HG02970 (cell line): ENCODE results near the gene HOXA7.

Experiments
- ATAC-seq: cut with Tn5 transposase; IDR thresholded peaks from one replicate; pipeline ENCODE4 v1.9.1; 2021; ENCODE audit warnings: mild to moderate bottlenecking, moderate library complexity, moderate number of reproducible peaks; ENCODE audit not compliant: unreplicated experiment, low FRiP score

The HOXA7 gene

DNA sequence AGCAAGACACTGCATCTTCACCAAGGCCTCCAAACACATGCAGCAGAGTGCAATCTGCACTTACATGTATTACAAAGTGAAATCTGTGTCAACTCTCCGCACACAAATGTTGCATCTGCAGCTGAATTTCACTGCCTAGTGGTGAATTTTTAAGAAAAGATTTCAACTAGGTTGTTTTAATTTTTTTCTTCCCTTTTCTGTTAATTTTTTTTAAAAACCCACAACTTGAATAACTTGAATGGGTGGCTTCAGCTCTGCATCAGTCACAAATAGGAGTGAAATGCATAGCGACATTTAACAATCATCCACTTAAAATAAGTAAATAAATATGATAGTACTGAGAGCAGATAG lies 37.5 kb upstream of the HOXA7 start:
- no peak for ATAC-seq

DNA sequence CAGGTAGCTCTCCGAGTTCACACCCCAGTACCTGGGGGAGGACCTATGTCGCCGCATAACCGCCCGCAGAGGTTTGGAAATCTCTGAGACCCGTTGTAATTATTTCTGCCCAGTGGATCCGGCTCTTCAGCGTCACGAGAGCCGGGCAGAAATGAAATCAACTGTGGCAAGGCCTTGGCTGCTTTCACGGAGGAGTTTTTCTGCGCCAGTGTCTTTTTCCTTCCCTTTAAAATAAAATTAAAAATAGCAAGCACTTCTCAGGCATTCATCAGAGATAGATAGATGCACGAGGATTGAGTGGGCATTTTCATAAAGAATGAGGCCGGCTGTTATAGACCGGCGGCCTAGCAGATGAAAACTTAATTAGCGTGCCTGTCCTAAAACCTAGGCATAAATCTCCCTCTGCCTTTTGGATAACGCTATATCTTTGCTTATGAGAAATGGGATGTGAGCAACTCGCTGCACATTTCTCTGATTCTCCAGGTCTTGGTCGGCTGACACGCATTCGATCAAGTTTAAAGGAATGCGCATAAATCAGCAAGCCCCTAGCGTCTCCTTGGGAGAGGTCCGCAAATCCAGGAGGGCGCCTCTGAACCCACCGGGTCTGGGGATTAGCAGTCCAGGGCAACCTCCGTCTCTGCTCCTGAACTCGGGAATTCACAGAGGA lies 37.0 kb upstream of the HOXA7 start:
- no peak for ATAC-seq

DNA sequence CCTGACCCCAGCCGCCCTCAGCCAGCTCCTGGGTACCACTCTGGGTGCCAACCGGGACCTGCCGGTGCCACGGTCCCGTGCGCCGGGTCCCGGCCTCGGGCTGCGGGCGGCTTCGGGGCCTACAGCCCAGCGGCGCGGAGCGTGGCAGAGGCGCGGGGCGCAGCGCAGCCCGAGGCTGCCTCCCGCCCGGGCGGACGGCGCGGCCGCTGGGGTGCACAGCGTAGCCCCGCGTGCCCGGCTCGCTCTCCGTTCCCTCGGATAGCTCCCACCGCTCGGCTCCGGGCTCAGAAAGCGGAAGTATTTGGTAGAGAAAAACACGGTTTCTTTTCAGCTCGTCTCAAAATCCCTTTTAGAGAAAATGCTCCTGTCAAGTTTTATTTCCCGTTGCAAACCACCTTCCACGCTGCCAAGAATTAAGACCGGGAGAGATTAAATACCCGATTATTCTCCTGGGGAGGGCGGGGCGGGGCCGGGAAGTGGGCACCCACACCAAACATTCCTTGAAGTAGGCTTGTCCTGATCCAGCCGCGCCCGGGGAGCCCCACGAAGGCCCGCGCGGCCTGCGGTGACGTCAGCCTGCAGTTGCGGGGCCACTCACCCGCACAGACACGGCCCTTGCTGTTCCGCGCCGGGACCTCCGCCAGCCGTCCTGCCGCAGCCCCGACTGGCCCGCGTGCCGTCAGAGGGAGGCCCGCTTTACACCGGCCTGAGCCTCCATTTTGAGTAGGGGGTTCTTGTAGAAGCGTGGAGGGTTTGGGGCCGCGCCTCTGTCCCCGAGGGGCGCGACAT lies 36.3 kb upstream of the HOXA7 start:
- no peak for ATAC-seq

DNA sequence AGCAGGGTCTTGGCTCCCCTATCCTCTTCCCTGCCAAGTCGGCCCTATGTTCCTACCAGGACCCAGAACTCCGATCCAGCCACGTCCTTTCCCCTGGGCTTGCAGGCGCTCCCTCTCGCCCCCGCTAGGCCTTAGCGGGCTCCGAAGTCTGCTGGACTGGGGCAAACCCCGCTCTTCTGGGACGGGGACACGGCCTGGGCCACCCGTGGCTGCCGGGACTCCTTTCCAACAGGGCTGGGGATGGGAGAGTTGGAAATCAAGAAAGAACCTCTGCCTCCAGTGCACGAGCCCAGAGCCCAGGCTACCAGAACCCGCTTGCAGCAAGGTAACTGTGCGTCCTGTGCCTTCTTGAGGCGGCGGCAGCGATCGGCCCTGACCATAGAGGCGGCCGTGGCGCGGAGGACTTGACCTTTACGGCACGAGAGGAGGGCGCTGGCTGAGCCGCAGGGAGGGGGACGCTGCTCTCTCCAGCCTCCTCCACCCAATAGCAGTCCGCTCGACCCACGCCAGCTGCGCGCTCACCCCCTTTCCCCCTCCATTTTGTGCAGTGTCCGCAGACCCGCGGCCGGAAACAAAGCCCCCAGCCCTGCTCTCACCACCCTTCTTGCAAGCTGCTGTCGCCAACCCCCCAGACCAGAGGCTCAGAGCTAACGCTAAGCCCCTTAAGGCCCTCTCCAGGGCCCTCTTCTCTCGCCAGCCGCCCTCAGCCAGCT lies 35.5 kb upstream of the HOXA7 start:
- no peak for ATAC-seq

DNA sequence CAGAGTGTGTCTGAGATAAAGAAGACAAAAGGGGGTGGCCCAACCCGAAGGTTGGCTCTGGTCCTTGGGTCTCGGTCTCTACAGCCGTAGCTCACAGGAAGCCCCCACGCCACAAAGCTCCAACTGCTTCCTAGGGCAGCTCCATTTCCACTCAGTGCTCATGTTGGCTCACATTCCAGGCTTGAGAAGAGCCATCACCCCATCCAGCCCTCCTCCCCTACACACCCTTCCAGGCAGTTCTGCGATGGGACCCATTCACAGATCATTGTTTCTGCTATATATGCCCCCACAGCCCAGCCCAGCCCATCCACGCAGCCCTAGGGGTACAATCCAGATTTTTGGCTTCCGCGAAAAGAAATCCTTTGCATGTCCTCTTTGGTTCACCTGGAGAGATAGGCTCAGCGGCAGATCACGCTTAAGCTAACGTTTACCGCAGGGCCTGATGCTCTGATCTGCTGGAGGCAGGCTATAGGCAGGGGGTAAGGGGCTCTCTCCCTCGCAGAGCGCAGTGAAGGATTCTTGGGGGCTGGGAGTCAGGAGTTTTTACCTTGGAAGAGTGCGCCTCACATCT lies 34.8 kb upstream of the HOXA7 start:
- no peak for ATAC-seq

DNA sequence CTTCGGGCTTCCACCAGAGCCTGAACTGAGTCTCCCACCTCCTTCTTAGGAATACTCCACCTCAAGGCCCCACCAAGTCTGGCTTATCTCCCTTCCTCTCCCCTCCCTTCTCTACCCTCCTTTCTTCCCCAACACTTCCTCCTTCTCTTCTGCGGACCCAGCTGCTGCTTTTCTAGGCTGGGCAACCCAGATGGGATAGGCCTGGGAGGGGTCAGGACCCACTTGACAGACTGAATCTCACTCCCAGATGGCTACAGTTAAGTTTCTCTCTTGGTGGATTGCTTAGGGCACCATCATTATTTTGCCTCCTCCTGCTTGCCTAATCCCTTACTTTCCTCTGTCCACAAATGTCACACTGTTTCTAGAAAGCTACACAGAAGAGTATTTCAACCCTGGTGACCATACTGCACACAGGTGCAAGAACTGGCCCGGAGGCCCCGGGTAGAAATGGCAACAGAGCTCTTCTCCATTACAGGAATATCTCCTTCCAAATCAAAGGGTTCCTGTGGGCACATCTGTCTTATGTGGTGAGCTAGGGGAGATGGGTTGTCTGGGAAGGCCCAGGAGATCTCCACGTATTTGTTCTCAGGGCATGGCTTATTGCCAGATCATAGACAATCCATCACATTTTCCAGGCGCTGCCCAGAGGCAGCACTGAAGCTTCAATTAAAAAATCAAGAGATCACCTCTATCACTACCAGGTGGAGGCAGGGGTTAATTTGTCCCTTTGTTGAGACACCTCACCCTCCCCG lies 33.7 kb upstream of the HOXA7 start:
- ATAC-seq: no peak

DNA sequence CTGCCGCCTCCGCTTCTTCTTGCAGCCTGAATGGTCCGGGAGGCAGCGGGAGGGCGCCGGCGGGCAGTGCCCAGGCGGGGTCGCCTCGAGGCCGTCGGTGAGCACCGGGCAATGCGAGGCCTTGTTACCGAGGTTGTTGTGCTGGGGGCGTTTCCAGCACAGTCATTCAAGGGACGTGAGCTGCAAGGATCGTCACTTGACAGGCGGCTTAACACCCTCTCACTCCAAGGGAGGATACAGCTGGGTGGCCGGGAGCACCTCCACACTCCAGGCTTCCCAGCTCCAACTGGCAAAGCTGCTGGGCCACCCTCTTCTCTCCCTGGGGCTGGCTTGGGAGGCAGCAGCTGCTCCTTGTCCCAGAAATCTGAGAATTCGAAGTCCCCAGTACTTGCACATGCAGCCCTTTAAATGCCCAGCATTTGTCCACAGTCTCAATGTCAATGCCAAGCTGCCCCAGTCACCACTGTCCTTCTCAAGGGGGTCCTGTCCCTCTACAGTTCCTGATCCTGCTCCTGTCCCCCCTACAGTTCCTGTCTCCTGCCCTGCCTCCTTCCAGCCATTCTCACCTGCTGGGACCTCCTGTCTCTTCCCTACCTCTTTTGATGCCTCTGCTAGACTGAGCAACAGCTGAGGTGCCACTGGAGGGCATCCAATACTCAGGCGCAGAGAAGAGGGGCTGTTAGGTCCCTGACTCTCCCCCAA lies 33.0 kb upstream of the HOXA7 start:
- no peak for ATAC-seq

DNA sequence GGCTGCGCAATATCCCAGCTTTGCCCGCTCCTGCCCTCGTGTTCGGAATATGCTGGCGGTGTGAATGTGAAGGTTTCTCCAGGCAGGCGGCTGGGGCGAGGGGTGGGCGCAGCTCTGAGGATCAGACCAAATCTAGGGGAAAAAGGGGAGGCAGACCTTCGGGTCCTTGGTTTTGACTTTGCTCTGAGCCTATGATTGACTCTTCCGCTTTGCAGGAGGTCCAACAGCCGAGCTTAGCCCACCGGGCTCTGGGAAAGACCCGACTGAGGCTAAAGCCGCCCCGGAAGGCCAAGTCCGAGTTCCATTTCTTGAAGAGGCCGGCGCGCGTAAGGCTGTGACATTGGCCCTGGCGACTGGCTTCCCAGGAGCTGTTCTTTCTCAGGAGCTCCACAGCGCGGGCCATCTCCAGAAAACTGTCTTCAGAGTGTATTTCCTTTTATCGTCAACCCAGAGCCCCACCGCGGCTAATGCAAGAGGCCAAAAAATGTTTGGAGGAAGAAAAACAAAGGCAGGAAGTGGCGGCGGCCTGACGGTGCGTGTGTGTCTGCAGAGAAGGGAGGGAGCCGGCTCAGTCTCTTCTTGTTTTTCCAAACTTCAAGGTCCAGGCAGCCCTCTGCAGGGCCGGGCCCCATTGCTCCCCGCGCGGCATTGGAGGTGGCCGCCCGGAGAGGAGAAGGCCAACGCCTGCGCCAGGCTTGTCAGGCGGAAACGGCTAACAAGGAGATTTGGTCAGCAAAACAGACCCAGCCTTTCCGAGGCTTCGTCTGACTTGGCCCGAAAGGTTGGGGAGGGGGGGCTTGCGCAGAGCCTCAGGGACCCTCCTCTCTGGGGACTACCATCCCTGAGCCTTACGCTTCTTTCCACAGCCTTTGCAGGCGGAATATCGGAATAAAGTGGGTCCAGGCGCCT lies 32.2 kb upstream of the HOXA7 start:
- no peak for ATAC-seq

DNA sequence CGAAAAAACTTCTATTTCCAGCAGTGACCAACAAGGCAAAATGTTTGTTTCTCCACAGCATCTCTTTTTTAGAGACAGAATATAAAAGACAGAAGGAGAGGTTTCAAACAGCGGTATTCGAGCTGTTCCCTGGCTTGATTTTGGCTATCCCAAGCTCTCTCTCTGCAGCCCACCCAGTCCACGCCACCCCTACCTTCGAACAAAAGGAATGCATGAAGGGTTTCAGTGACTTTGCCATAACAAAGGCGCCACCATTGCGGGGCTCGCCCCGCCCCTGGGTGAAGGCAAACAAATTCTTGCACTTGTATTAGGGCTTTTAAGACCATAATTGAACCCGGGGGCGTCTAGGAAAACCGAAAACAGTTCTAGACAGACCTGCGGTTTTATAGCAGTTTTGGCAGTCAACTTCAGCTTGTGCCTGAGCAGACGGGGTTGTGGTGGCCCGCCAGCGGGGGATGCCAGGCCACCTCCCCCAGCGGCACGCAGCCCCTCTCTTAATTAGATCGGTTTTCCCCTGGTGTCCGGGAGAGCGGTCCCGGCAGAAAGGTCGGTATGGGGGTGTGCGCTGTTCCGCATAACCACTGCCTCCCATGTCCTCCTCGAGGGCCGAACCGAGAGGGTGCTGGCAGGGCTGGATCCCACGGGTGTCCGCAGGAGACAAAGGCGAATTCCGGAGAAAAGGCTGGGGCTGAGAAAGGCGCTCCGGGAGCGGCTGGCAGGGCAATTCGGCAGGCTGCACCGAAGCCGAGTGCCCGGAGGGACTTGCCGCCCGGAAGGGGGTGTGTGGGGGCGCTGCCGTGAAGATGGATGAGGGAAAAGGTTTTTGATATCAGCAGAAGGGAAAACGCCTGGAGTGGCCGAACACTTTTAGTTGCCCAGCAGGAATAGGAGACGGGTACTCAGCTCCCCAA lies 31.3 kb upstream of the HOXA7 start:
- no peak for ATAC-seq

DNA sequence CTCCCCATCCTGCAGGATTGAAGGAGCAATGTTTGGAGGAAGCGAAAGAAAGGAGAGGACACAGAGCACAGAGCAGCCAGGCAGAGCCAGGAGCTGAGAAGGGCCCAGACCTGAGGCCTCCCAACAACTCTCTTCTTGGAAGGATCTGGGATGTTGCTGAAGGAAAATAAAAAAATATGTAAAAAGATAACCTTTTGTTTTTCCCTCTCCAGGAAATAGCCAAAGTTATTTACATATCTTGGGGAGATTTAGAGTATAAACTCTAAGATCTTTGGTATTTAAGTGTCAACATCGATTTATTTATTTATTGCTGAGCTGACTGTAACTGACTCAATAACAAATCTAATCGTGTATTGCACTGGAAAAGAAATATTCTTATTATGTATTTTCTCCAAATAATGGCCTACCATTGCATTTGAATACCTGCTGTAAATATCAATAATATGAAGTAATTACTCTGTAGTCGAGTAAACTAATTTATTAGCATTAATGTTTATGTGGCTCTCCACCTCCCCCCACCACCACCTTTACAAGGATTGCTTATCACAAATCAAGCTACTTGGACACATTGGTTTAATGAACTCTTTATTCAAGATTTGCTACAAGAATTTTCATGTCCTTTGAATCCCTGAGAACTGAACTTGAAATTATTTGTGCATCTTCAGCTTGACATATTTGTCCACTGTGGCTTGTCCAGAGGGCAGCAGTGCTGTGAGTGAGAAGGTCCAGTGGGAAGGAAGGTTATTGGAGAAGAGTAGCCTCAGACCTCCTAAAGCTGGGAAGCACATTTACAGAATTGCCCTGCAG lies 30.4 kb upstream of the HOXA7 start:
- ATAC-seq: no peak

DNA sequence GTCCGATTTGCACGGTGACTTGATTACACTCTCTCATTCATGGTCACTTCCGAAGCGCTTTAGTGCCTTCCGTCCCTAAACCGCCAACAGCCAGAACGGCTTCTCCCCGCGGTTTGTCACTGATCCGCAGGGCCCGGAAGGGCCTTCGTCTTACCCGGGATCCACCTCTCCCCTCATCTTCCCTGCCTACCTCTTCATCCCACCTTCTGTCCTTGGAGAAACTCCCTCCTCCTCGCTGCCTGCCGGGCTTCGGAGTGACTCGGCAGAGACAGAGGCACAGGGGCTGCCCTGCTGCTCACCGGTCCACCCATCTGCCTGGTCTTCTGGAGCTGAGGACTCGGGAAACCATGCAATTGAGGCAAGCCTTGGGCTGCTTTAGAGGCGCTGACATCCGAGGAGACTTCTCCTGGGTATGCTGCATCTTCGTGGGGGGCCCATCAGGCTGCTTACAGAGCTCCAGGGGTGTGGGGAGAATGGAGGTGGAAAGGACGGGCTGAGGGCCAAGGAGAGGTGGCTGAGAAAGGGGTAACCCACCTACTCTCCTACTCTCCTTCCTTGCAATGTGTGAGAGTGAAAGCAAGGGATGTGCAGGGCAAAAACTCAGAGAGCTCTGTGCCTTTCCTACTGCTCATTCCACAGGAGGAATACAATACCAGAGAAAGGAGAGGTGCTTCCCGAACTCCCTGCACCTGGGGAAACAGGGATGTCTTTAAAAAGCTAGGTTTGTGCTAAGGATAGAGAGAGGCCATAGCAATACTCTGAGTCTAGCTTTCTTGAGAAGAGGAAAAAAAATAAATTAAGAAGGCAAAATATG lies 29.6 kb upstream of the HOXA7 start:
- no peak for ATAC-seq

DNA sequence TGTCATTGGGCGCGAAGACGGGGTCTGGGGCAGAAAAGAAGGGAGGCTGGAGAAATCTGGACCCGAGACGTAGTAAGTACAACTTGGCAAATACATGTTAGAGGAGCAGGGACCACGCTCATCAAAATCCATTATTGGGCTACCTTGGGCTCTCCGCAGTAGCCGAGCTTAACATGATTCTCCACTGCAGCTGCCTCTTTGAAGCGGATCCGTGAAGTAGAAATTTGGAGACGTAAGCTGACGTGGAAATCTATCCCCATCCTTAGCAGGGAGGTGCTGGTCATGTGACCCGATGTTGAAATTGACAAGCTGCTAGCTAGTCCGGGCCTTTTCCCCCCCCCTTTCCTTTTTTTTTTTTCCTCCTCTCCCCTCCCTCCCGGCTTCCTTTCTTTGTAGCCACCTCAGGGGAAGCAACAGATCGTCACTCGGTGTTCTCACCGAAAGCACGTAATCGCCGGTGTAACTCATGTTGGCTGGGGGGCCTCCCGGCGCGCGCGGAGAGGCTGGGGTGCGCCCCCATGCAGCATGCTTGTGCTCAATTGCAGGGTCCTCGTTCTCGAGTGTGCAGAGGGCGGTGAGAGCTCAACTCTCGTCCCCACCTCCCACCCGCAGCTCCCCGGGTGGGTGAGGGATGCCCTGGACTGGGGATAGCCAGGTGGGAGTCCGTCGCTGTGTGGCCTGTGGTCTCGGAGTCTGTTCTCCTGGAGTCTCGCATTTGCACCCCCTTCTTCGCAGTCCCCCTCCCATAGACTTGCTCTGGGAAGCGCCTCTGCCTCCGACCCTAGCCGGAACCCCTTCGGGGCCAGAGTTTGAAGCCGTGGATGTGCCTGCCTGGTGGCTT lies 28.8 kb upstream of the HOXA7 start, which contains the start of gene HOXA11:
HOXA11 (minus strand) TSS at position 220 of the 841 bp plus-strand sequence; CDS start at position 132, 88 bp downstream.
- ATAC-seq: no peak

DNA sequence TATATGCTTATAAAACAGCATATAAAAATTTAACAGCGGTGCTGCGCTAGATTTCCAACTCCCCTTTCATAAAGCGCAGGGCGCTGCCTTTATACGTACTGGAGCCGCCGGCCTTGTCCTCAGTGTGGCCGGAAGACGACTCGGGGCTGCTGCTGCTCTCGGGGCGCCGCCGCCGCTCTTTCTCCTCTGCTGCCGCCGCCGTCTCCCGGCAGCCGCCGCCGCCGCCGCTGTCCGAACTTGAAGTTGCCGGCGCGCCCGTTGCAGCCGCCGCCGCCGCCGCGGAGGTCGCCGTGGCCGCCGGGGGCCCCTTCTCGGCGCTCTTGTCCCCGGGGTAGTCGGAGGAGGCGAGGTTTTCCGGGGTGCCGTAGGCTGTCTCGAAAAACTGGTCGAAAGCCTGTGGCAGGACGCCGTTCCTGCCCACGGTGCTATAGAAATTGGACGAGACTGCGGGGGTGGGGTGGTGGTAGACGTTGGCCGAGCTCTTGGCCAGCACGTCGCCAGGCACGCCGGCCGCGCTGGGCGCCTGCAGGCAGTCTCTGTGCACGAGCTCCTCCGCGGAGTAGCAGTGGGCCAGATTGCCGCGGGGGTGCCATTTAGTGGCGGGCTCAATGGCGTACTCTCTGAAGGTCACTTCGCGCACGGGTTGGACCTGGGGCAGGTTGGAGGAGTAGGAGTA lies 28.0 kb upstream of the HOXA7 start:
- no peak for ATAC-seq

DNA sequence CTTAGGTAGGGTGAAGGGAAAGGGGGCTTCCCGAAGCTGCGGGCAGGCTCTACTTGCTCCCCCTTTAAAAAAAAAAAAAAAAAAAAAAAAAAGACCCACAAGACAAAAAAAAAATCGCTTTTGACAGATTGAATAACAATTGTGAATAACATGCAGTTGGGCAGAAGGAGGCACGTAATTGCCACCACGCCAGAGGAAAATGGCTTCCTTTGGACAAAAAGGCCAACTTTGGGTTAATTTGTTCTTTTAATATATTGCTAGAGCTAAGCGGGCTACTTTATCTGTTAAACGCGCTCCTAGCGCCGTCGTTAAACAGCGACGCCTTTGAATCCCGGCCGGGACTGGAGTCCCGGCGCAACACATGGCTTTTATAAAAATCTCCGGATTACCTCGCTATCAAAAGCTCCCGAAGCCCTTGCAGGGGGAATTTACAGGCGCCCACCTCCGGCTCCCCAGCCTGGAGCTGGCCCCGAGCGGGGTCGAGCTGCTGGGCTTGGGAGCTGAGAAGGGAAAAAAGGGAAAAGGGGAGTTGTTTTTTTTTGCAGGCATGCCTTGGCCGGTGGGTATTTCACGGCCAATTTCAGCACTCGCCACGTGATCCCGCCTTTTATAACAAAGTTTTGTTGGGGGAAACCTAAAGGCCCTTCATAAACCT lies 27.3 kb upstream of the HOXA7 start:
- no peak for ATAC-seq
